Erythroblast (primary cell): Measurements from ENCODE around the gene SCN1B.

ENCODE experiments used
- GATA1 ChIP-seq: IDR thresholded peaks from 2 replicates; pipeline ENCODE4 v1.6.1; 2011; ENCODE audit warnings: low read depth, mild to moderate bottlenecking, control low read depth, low read length, moderate library complexity
- POLR2A ChIP-seq: IDR thresholded peaks from 2 replicates; pipeline ENCODE4 v1.6.1; 2011; ENCODE audit warnings: mild to moderate bottlenecking, low read length

GRCh38 chr19:35048911-35049411, 18.7 kb downstream of the SCN1B start:
- TF ChIP-seq POLR2A = no peak
- no peak for TF ChIP-seq GATA1
